Measurements from ENCODE around the gene SP8. TPM values are rescaled to one million over a fixed set of nuclear protein-coding genes. Genes with fewer than 3 reads are reported as not detected.
A peak's percentile ranks its signal among the peaks of the same experiment; 100 is the strongest.

The SP8 gene
- total and polyA plus RNA-seq, 11 donors, result not detected

GRCh38 chr7:20777377-20778062, 9.2 kb downstream of the SP8 start:
- peak in 2 of 4 donors; percentile 39 to 48 for ATAC-seq
- DNase-seq, result peak in 1 of 5 donors; percentile 26
- WGBS, 4 donors, result 9 to 11% (median 10%) methylated on average over 24 to 30 of the region's 30 CpGs
- H3K4me1 ChIP-seq, result peaks cover 0 to 11% (median 5%) of the 10 kb centered on the region in 12 donors
- peaks cover 31 to 100% (median 95%) of the 10 kb centered on the region in 9 donors for H3K27me3 ChIP-seq
- peak overlapping the region in 8 of 12 donors; percentile 9 to 43 (median 34) for H3K4me3 ChIP-seq
- H3K36me3 ChIP-seq, result no peaks in the 10 kb centered on the region
- TF ChIP-seq POLR2A (IDR thresholded peaks at IDR 0.05), result no peak
- TF ChIP-seq CTCF (IDR thresholded peaks at IDR 0.05), result peak in 1 of 12 donors; percentile 23
- H3K9me3 ChIP-seq, result no peaks in the 10 kb centered on the region
- intact Hi-C loops (cut with DNase I), result loop anchor here in 8 of 10 donors (2.0 to 10.0 kb wide), 11 partner anchors 473 to 1307 kb away; partner anchors contain the start of gene SP4 (in 1 of the 8)
- H3K27ac ChIP-seq, result no peak overlapping the region

GRCh38 chr7:20776942-20777341, 9.7 kb downstream of the SP8 start:
- H3K27ac ChIP-seq, result no peak overlapping the region
- peaks cover 30 to 100% (median 95%) of the 10 kb centered on the region in 9 donors for H3K27me3 ChIP-seq
- ATAC-seq, result no peak

GRCh38 chr7:20776214-20776911, 10.3 kb downstream of the SP8 start:
- 9 to 16% (median 13%) methylated on average over 23 to 29 of the region's 29 CpGs for WGBS, 4 donors
- Histone ChIP-seq H3K27ac (no peak overlapping the region), H3K36me3 (no peaks in the 10 kb centered on the region), H3K9me3 (no peaks in the 10 kb centered on the region), H3K4me3 (peak overlapping the region in 1 of 12 donors; percentile 1), H3K4me1 (peaks cover 0 to 11% (median 5%) of the 10 kb centered on the region in 12 donors), H3K27me3 (peaks cover 30 to 100% (median 94%) of the 10 kb centered on the region in 9 donors)
- intact Hi-C loops (cut with DNase I), result loop anchor here in 7 of 10 donors (5.0 to 10.0 kb wide), 9 partner anchors 476 to 1308 kb away; partner anchors contain the start of gene SP4 (in 1 of the 7)
- DNase-seq (no peak), ATAC-seq (no peak)
- TF ChIP-seq POLR2A (IDR thresholded peaks at IDR 0.05) (no peak), CTCF (IDR thresholded peaks at IDR 0.05) (no peak)

More at GRCh38 chr7:20776942-20777341, 9.7 kb downstream of the SP8 start:
- Histone ChIP-seq H3K4me3 (no peak overlapping the region), H3K36me3 (no peaks in the 10 kb centered on the region), H3K9me3 (no peaks in the 10 kb centered on the region), H3K4me1 (peaks cover 0 to 11% (median 5%) of the 10 kb centered on the region in 12 donors)
- TF ChIP-seq POLR2A (IDR thresholded peaks at IDR 0.05) (no peak), CTCF (IDR thresholded peaks at IDR 0.05) (no peak)
- WGBS, 4 donors, result 21 to 42% (median 28%) methylated on average over 10 of the region's 10 CpGs
- DNase-seq, result no peak
- intact Hi-C loops (cut with DNase I), result loop anchor here in 7 of 10 donors (5.0 to 10.0 kb wide), 9 partner anchors 475 to 1308 kb away; partner anchors contain the start of gene SP4 (in 1 of the 7)

- intact Hi-C loops (cut with DNase I), result no loop called here
- H3K4me1 ChIP-seq, result no peaks in the 10 kb centered on the region
- DNase-seq, result no peak
- H3K36me3 ChIP-seq, result no peaks in the 10 kb centered on the region
- no peak overlapping the region for H3K27ac ChIP-seq
- H3K27me3 ChIP-seq, result peaks cover 0 to 11% (median 0%) of the 10 kb centered on the region in 9 donors
- no peak overlapping the region for H3K4me3 ChIP-seq
- H3K9me3 ChIP-seq, result no peaks in the 10 kb centered on the region
- WGBS, 4 donors, result 96 to 100% (median 97%) methylated on average over 1 of the region's 1 CpG
- ATAC-seq, result no peak
- TF ChIP-seq CTCF (IDR thresholded peaks at IDR 0.05) (no peak), POLR2A (IDR thresholded peaks at IDR 0.05) (no peak)
Measured at GRCh38 chr7:20754001-20754400, 32.7 kb downstream of the SP8 start.

All from heart left ventricle (tissue), 16 donors.